GM08714 (cell line): ENCODE results near the gene ZNF407.
"Not testable (repeated sequence)": the region's sequence is repeated elsewhere in the genome, so short reads cannot be mapped to it uniquely, and the experiment has no call there.

Experiments used
- H3K4me3 ChIP-seq: fragments of 200-500 bp; sonication (Bioruptor generic); 2 replicates; pipeline ENCODE4 v1.5.1; 2014; ENCODE audit warnings: mild to moderate bottlenecking, low read length, inconsistent platforms
- ZNF274 ChIP-seq: IDR thresholded peaks from 2 replicates; pipeline ENCODE4 v1.6.1; 2012; ENCODE audit warnings: mild to moderate bottlenecking, low read depth, low read length

Gene ZNF407

DNA sequence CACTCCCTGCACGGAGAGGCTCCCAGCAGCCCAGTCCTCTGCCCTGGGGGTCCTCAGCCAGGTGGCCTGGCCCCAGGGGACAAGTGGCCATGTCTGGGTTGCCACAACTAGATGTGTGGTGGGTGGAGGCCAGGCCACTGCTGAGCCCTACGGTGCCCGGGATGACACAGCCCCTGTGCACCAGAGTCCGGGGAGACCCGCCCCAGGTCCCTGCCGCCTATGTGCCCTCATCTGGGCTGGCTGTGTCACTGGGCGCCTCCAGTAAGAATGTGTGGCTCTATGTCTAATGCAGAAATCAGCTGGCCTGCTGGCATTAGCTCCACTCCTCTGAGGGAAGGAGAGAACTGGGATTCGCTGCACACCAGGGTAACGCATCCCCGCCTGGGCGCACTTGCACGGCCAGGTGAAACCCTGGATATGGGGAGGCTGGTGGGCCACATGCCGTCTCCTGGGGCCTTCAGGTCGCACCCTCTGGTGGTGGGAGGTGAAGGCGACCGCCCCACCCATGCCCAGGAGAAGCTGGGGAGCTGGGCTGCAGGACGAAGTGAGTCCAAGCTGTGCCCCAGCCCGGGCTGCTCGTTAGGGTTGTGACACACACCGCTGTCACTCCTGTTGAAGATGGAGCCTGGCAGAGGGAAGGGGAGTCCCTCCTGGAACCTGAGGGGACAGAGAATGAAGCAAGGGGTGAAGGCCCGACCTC is 475.2 kb downstream of the ZNF407 start:
- H3K4me3 ChIP-seq, result no peak overlapping the region
- no peak for TF ChIP-seq ZNF274

DNA sequence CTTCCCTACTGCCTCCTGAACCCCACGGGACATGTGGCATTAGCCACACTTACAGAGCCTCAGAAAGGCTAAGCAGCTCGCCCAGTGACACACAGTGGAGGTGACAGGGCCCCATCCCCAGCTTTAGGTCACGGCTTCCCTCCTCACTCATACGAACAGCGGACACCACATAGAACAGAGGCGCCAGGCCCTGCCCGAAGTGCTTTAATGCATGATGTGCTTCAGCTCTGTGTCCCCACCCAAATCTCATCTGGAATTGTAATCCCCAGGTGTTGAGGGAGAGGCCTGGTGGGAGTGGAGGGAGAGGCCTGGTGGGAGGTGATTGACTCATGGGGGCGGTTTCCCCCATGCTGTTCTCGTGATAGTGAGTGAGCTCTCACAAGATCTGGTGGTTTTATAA is 476.0 kb downstream of the ZNF407 start:
- no peak for TF ChIP-seq ZNF274
- no peak overlapping the region for H3K4me3 ChIP-seq

- H3K4me3 ChIP-seq, result no peak overlapping the region
- no peak for TF ChIP-seq ZNF274
Observed at GRCh38 chr18:75074196-75075015, 476.7 kb downstream of the ZNF407 start.

DNA sequence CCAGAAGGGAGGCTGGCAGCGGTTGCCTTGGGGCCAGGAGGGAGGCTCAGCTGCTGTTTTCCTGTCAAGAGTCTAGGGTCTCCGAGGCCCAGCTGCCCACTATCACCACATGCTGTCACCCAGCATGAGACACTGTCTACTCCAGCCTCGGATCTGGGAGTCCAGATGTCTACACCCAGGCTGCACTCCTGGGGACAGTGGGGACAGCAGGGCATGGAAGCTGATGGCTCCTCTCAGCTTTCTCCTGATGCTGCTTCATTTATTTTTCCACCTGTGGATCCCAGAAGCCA is 477.3 kb downstream of the ZNF407 start:
- TF ChIP-seq ZNF274, result no peak
- H3K4me3 ChIP-seq, result no peak overlapping the region

GRCh38 chr18:75075429-75075841 is 477.8 kb downstream of the ZNF407 start:
- no peak for TF ChIP-seq ZNF274
- no peak overlapping the region for H3K4me3 ChIP-seq

DNA sequence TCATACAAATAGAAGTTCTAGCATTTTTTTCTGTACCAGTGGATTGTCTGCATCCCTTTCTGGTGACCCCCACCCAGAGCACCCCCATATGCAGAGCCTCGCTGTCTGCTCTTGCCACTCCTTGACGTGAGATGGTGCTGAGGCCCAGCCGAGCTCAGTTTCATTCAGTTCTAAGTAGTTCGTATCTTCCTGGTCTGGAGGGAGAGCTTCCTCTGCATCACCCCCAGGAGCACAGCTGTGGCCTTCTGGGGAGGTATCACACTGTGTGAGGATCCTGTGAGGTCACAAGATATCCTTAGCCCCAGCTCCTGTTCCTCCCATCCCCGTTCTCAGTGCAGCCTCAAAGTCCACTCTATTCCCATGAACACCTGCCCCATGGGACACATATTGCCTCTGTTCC is 478.6 kb downstream of the ZNF407 start:
- no peak for TF ChIP-seq ZNF274
- no peak overlapping the region for H3K4me3 ChIP-seq

DNA sequence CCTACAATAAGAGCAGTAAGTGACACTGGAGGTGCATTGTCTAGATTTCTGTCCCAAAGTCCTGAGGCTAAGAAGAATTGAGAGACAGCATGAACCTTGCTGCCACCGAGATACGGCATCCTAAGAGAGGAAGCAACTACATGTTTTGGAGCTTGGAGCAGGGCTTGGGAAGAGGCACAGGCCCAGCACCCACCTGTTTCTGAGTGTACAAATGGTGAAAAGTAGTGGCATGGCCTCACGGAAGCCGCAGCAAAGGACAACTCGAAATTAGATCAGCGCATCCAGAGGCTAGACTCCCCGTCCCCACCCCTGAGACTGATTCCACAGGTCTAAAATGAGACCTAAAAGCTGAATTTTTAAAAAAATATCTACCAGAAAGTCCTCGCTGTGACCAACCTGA is 483.8 kb downstream of the ZNF407 start:
- TF ChIP-seq ZNF274, result no peak

DNA sequence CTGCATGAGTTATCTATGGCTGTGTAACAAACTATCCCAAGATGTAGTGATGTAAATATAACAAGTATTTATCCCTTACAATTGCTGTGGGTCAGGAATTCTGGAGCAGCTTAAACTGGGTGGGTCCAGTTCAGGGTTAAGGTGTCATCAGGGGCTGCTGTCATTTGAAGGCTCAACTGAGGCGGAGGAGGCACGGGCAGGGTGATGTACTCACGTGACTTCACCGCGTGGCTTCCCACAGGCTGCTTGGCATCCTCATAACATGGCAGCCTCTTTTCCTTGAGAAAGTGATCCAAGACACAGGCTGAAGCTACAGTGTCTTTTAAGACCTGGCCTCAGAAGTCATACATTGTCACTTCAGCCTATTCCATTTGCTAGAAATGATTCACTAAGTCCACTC is 485.5 kb downstream of the ZNF407 start:
- H3K4me3 ChIP-seq, result no peak overlapping the region
- no peak for TF ChIP-seq ZNF274

More for the DNA sequence above, 483.8 kb downstream of the ZNF407 start:
- H3K4me3 ChIP-seq, result no peak overlapping the region

DNA sequence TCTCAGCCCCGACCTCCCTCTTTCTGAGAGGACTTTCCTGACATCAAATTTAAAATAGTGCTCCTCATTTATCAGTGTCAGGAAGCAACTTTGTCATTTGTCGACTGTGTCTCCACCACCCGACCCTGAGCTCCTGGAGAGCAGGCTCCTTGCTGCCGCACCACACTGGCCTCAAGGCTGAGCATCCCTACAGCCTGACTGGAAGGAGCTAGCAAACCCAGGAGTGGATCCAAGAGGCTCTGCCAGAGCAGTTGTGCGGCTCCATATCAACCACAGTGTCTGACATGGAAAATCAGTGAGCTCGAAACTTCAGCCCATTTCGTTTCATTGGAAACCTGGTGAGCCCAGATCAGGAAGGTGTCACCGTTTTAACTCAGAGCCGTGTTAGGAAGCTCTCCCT is 486.1 kb downstream of the ZNF407 start:
- no peak overlapping the region for H3K4me3 ChIP-seq
- TF ChIP-seq ZNF274, result no peak

- H3K4me3 ChIP-seq, result not testable (repeated sequence)
Observed at GRCh38 chr18:75085676-75086075, 488.0 kb downstream of the ZNF407 start.

DNA sequence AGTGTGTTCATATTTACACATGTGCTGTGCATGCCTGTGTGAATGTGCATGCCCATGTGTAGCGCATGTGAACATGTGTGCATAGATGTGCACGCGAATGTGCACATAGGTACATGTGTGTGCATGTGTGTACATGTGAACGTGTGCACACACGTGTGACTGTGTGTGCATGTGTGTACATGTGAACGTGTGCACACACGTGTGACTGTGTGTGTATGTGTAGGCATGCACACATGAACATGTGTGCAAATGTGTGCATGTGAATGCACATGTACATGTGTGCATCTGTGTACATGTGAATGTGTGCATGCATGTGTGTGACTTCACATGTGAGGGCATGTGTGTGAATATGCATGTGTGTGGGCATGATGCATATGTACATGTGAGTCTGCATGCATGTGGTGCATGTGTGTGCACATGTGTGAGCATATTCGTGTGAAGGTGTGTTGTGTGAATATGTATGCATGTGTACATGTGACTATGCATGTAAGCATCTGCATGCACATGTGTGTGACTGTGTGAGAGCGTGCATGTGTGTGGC is 488.9 kb downstream of the ZNF407 start:
- no peak for TF ChIP-seq ZNF274

DNA sequence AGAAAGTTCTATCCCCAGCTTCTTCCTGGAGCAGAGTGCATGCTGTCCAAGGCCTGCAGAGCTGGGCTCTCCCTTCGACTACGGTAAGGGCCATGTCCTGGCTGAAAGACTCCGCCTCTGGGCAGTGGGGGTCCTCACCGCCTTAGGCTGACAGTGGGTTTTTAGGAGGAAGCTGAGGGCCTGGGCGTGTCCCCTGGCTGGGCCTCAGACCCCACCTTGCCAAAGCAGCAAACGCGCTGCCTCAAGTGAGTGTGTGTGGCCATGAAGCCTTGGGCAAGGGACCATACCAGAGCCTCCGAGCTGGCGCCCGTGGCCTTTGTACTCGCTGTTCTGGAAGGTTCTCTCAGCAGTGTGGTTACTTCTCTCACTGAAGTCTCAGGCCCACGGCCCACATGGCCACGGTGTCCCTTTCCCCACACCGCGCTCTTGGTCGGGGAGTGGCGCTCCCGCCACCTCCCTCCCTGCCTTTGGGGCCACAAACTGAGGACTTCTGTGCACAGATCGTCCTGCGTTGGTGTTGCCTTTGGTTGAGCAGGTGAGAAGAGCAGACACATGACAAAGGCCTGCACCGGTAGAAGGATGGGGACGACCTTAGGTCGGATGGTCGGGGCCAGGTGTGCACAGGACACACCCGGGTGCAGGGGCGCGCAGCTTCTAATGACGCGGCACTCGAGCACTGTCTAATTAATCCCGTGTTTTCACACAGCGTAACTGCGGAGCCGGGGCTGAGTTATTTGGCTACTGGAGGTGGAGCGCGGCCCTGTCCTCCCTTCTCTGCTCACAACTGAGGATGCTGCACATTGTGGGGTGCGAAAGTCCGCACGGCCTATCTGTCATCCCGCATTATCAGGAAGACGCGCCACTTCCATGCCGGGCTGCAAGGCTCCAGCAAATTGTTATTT is 489.7 kb downstream of the ZNF407 start:
- no peak for TF ChIP-seq ZNF274
- no peak overlapping the region for H3K4me3 ChIP-seq

More for the DNA sequence above, 488.9 kb downstream of the ZNF407 start:
- no peak overlapping the region for H3K4me3 ChIP-seq

GRCh38 chr18:75088021-75088506 is 490.4 kb downstream of the ZNF407 start:
- TF ChIP-seq ZNF274, result no peak
- H3K4me3 ChIP-seq, result no peak overlapping the region

DNA sequence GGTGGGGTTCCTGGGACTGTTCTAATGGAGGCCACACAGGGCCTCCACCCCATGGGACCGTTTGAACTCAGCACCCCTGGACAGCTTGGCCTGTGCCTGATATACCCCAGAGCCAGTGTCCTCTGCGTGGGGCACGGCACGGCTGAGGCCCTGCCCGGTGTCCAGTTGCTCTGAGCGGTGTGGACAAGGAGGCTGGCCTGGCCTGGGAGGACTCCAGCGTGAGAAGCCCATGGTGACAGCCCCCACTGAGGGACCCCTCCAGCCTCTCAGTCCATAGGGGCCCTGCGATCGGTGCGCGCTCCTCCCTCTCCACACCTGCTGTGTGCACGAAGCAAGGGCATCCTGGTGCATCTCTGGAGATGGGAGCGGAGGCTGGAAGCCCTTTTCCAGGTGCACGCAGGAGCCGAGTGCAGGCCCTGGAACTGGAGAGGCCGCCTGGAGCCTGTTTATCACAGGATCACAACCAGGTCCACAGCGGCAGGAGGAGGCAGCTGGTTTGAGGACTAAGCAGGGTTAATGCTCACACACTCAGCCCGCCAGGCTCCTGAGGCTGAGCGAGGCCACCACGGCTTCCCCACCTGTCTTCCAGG is 491.0 kb downstream of the ZNF407 start:
- TF ChIP-seq ZNF274, result no peak
- H3K4me3 ChIP-seq, result no peak overlapping the region
